Measurements from ENCODE around the gene LY6G6D.
"Not testable (repeated sequence)": the region's sequence is repeated elsewhere in the genome, so short reads cannot be mapped to it uniquely, and the experiment has no call there.

Gene LY6G6D

GRCh38 chr6:31692886-31693285, 22.3 kb upstream of the LY6G6D start:
- no peak for DNase-seq

GRCh38 chr6:31693535-31693934, 21.6 kb upstream of the LY6G6D start:
- DNase-seq: no peak

DNA sequence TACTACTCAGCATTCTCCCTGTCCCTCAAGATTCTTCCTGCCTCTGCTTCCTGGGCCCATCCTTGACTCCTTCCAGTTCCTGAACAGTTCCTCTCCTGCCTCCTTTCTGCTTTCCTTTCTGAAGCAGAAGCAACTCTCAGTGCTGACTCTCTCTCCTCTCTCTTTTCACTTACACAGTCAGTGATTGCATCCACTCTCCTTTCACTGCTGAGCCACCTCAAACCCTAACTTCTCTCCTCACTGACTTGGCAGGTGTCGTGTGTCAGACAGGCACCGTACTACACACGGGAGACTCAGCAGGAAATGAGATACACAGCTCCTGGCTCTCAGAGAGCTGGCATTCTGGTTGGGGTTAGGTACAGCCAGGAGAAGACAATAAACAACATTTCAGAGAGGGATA, 17.6 kb upstream of the LY6G6D start:
- no peak for DNase-seq

GRCh38 chr6:31700740-31701401, 14.3 kb upstream of the LY6G6D start:
- no peak for DNase-seq

DNA sequence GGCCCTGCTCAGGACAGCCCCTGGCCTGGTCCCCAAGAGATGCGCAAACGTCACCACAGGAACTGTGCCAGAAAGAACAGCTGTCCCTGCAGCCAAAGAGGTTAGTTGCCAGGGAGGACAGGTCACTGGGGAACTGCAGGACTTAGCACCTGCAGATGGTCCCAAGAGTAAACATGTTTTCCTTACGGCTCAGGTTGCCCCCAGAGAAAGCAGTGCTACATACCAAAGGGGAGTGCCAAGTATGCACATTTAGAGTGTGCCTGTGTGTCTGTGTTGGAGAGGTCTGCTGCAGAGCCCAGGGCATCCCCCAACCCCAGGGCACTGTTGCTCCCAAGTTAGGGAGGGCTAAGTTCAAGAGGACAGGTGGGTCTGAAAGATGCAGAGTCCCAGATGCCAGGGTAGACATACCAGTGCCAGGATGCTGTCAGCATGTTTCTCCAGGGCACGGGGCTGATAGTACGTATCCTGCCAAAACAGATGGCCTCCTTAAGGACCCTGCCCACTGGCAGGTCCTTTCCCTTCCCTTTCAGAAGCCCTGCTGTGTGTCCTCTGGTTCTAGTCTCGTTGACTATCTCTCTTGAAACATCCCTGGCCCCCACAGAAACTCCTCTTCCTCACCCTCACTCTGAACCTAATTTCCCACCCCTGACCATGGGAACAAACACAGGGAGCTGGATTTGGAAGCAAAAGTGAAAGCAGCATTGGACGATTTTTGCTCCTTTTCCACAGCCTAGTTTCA, 13.3 kb upstream of the LY6G6D start:
- no peak for DNase-seq

DNA sequence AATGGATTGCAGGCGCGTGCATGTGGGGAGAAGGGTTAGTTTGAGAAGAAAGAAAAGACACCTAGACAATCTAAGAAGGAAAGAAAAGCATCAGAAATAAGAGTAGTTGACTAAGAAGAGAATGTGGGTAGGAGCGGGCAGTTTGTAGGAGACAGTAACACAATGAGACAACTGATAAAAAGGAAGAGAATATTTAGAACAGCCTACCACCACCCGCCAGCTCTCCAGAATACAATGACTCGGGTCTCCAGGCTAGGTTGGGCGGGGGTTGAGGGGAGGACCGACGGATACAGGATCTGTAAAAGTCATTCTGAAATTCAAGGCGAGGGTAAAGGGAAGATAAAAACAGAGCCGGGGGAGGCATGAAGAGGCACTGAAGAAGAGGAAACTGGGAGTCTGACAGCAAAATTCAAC, 12.7 kb upstream of the LY6G6D start:
- no peak for DNase-seq

- peak; percentile 98 for DNase-seq
Measured at GRCh38 chr6:31702819-31703716, 12.1 kb upstream of the LY6G6D start, which contains the start of gene ABHD16A. Gene ABHD16A, minus strand, starts transcription at chr6:31703324. Its CDS starts 43 bp downstream, at chr6:31703281.

DNA sequence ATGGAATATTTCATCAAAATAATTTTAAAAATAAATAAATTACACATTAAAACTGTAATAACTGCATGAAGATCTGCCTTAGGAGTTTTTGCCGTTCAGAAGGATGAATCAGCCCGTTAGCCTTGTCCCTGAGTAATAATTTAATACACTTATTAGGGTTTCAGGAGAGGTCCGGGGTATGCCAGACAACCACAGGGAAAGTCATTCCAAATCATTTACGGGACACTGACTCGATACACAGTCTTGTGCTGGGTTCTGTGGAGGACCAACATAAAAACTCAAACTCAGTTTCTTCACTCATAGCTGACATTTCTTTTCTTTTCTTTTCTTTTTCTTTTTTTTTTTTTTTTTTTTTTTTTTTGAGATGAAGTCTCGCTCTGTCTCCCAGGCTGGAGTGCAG, 9.2 kb upstream of the LY6G6D start:
- DNase-seq: no peak

DNA sequence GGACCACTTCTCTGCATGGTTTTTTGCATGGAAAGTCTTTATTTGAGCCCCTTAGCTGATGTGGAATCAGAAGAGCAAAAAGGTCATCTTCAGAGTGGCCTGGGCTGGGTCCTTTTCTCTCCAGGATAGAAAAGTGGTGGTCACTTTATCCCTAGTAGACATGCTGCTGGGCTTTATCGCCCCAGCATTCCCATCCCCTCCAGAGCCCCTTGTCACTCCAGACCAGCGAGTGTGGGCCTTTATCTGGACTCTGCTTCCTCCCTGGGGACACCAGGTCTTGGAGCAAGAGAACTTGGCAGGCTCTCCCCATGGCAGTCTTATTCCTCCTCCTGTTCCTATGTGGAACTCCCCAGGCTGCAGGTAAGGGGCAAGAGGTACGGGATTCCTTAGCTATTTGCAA, 8.5 kb upstream of the LY6G6D start, which contains the start of gene LY6G6F:
LY6G6F (plus strand) TSS at position 268 of the 400 bp plus-strand sequence; CDS start at position 309, 41 bp downstream.
- no peak for DNase-seq

- DNase-seq: no peak
Measured at GRCh38 chr6:31707701-31708100, 7.4 kb upstream of the LY6G6D start.

GRCh38 chr6:31708224-31708623, 6.9 kb upstream of the LY6G6D start:
- no peak for DNase-seq

DNA sequence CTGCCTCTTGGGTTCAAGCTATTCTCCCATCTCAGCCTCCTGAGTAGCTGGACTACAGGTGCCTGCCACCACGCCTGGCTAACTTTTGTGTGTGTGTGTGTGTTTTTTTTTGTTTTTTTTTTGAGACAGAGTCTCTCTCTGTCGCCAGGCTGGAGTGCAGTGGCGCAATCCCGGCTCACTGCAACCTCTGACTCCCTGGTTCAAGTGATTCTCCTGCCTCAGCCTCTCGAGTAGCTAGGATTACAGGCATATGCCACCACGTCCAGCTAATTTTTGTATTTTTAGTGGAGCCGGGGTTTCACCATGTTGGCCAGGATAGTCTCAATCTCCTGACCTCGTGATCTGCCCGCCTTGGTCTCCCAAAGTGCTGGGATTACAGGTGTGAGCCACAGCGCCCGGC, 6.0 kb upstream of the LY6G6D start:
- not testable (repeated sequence) for DNase-seq

DNA sequence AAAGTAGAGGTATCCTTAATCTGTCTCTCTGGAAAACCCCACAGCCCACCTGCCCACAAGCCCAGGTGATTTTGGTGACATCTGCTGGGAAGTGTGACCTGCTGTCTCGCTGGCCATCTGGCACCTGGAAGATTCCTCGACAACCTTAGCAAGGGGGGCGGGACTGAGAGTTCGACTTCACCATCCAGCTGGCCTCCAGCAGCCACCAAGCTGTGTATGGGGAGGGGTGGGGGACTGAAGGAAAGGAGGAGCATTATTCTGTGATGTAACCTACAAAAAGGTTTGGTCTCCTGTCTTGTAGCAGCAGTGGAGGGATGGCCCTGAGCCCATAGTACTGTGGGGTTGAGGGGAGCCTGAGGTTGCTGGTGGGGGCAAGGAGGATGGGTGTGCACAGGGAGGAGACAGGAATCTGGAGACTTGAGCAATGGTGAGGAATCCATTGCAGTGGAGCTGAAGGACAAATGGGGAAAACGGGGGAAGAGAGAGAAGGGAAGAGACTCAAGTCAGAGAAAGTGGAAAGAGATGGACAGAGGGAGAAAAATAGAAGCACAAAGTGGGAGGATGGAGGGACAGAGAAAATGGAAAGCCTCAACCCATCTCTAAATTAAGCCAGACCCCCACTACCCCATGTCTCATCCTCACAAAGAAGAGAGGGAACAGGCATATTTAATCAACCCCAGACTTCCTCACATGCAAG, 4.5 kb upstream of the LY6G6D start:
- no peak for DNase-seq

- peak; percentile 15 for DNase-seq
Measured at GRCh38 chr6:31711233-31711632, 3.9 kb upstream of the LY6G6D start.

- no peak for DNase-seq
Measured at GRCh38 chr6:31712296-31712695, 2.9 kb upstream of the LY6G6D start.

DNA sequence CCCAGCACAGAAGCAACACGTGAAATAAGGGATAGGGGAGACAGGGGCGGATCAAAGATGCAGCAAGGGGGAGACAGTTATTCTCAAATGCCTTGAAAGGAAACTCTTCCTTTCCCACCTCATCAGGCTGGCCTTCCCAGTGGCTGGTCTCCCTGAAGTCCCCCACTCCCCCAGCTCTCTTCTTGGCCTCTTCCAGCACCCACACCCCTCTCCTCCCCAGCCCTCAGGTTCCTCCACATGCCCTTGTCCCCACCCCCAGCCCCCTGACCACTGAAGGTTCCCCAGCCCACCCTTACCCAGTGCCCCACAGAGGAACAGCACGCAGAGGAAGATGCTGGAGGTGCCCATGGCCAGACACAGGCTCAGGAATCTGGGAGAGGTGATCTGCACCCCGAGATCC, 1.7 kb upstream of the LY6G6D start:
- DNase-seq: no peak

- no peak for DNase-seq
Measured at GRCh38 chr6:31713991-31714684, 1.0 kb upstream of the LY6G6D start.

DNA sequence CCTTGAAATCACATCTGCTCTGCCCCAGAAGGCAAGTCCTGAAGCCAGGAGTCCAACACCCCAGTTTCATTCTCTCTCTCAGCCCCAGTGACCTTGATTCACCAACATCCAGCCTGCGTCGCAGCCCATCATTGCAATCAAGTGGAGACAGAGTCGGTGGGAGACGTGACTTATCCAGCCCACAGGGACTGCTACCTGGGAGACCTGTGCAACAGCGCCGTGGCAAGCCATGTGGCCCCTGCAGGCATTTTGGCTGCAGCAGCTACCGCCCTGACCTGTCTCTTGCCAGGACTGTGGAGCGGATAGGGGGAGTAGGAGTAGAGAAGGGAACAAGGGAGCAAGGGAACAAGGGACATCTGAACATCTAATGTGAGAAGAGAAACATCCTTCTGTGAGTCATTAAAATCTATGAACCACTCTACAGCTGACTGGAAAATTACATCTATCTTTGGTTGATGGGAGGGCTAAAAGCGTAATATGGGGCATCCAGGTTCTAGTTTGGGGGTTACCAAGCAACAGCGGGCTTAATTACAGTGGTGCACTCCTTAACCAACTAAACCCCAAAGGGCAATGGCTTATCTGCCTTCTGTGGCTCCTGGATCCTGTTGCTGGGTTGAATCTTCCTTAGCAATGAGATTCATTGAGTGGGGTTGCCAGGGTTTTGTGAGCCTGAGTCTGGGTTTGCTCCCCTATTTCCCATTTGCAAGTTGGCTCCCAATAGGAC, 2.5 kb downstream of the LY6G6D start:
- DNase-seq: no peak

DNA sequence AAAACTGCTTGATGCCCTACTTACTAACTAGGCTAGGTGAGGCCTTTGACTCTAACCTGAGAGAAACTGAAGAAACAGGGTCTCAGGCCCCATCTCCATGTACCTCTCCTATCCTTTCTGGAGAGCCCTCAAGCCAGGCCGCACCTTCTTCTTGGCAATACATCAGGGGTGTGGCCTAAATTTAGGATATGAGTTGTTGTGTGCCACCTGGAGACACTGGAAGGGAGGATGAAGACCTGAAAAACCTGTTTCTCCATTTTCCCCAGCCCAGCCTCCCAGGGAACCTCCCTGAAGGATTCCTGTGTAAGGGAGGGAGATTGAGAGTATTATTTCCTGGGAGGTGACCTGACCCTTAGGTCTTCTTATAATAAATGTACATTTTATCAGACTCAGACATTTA, 3.1 kb downstream of the LY6G6D start:
- no peak for DNase-seq

- no peak for DNase-seq
Measured at GRCh38 chr6:31719001-31719400, 3.9 kb downstream of the LY6G6D start.

GRCh38 chr6:31720196-31720770, 5.1 kb downstream of the LY6G6D start:
- no peak for DNase-seq
